HepG2 (cell line): Measurements from ENCODE around the gene RMND5A. TPM values are rescaled to one million over a fixed set of nuclear protein-coding genes. Genes with fewer than 3 reads are reported as not detected.

Experiments
- AKAP8 ChIP-seq: sonication (generic); formaldehyde crosslinking; IDR thresholded peaks from 2 replicates; pipeline ENCODE4 v1.5.1; 2020; ENCODE audit warnings: mild to moderate bottlenecking, missing genetic modification reagents
- ARID5B ChIP-seq: IDR thresholded peaks from 2 replicates; pipeline ENCODE4 v1.4.0; 2020; ENCODE audit warnings: mild to moderate bottlenecking, missing genetic modification reagents
- EZH2 ChIP-seq: conservative IDR thresholded peaks from 2 replicates; pipeline ENCODE4 v1.6.1; 2012; ENCODE audit warnings: mild to moderate bottlenecking, low read depth, low read length, moderate library complexity
- FOXJ3 ChIP-seq: sonication (generic); formaldehyde crosslinking; IDR thresholded peaks from 2 replicates; pipeline ENCODE4 v1.4.0; 2020; ENCODE audit warnings: missing genetic modification reagents, mild to moderate bottlenecking, borderline replicate concordance
- FOXK1 ChIP-seq: sonication (generic); formaldehyde crosslinking; IDR thresholded peaks from 2 replicates; pipeline ENCODE4 v1.4.0; 2020; ENCODE audit warnings: low read depth, missing genetic modification reagents, borderline replicate concordance
- HDAC6 ChIP-seq: fragments of 200-600 bp; sonication (generic); IDR thresholded peaks from 2 replicates; pipeline ENCODE4 v1.7.0; 2017; ENCODE audit warnings: mild to moderate bottlenecking, antibody characterized with exemption, low read length, low read depth
- MTF1 ChIP-seq: sonication (generic); formaldehyde crosslinking; IDR thresholded peaks from 2 replicates; pipeline ENCODE4 v1.5.0; 2020; ENCODE audit warnings: missing genetic modification reagents
- RCOR2 ChIP-seq: IDR thresholded peaks from 2 replicates; pipeline ENCODE4 v1.6.1; 2016; ENCODE audit warnings: missing biosample characterization, missing genetic modification reagents
- RFX5 ChIP-seq: IDR thresholded peaks from 2 replicates; pipeline ENCODE4 v1.6.1; 2011; ENCODE audit warnings: low read depth, low read length, improper control_type of control experiment
- SIN3A ChIP-seq: IDR thresholded peaks from 2 replicates; pipeline ENCODE4 v1.6.1; 2011; ENCODE audit warnings: low read depth, mild to moderate bottlenecking, control low read depth, low read length, borderline replicate concordance
- SNAI1 ChIP-seq: sonication (generic); formaldehyde crosslinking; IDR thresholded peaks from 2 replicates; pipeline ENCODE4 v1.5.0; 2020; ENCODE audit warnings: mild to moderate bottlenecking, missing genetic modification reagents, borderline replicate concordance
- ZBTB14 ChIP-seq: sonication (generic); formaldehyde crosslinking; IDR thresholded peaks from 2 replicates; pipeline ENCODE4 v1.4.0; 2020; ENCODE audit warnings: missing genetic modification reagents
- ZNF124 ChIP-seq: sonication (generic); formaldehyde crosslinking; IDR thresholded peaks from 2 replicates; pipeline ENCODE4 v1.4.0; 2020; ENCODE audit warnings: missing genetic modification reagents
- ZNF24 ChIP-seq: fragments of 450-650 bp; IDR thresholded peaks from 2 replicates; pipeline ENCODE4 v1.6.1; 2017; ENCODE audit warnings: antibody characterized with exemption, mild to moderate bottlenecking
- ZNF496 ChIP-seq: sonication (generic); formaldehyde crosslinking; IDR thresholded peaks from 2 replicates; pipeline ENCODE4 v1.8.1; 2023; ENCODE audit warnings: mild to moderate bottlenecking, moderate library complexity, missing genetic modification reagents; ENCODE audit not compliant: insufficient replicate concordance
- ZNF639 ChIP-seq: conservative IDR thresholded peaks from 2 replicates; pipeline ENCODE4 v1.6.1; 2018; ENCODE audit warnings: missing genetic modification reagents
- ZNF713 ChIP-seq: sonication (generic); formaldehyde crosslinking; IDR thresholded peaks from 2 replicates; pipeline ENCODE4 v1.4.0; 2020; ENCODE audit warnings: mild to moderate bottlenecking, missing genetic modification reagents
- ZNF737 ChIP-seq: sonication (generic); formaldehyde crosslinking; IDR thresholded peaks from 2 replicates; pipeline ENCODE4 v1.5.0; 2020; ENCODE audit warnings: missing genetic modification reagents, mild to moderate bottlenecking, borderline replicate concordance
- ZSCAN5A ChIP-seq: sonication (generic); formaldehyde crosslinking; IDR thresholded peaks from 2 replicates; pipeline ENCODE4 v1.8.0; 2022; ENCODE audit warnings: mild to moderate bottlenecking, missing genetic modification reagents, borderline replicate concordance
- polyA plus RNA-seq, 8 experiments: library from polyadenylated mRNA; depleted of rRNA in 3 of 8; stranded (reverse) in 7 of 8; unstranded in 1 of 8; fragments of >200 nt; fragmentation: Illumina TruSeq in 4 of 8; extraction: Trizol in 4 of 8; gene quantifications; 2 replicates each; pipeline versions ENCODE4 v1.2.1 to v1.2.3, GENCODE V29; 2011 to 2016; ENCODE audit warnings: low read depth in 4 of 8, missing spikeins in 1 of 8, mixed read lengths in 1 of 8; ENCODE audit not compliant: insufficient read depth in 1 of 8
- total RNA-seq, 5 experiments: library from RNA; depleted of rRNA; stranded (reverse); fragments of >200 nt; fragmentation: Illumina TruSeq; extraction: Trizol; gene quantifications; 2 replicates each; pipeline ENCODE4 v1.2.3, GENCODE V29; 2016; ENCODE audit warnings: low read depth in 1 of 5
- TF ChIP-seq, protein P1 (sequence below): sonication (generic); formaldehyde crosslinking; IDR thresholded peaks from 2 replicates; pipeline ENCODE4 v1.5.0; 2020; ENCODE audit warnings: mild to moderate bottlenecking, missing genetic modification reagents, moderate library complexity

Gene RMND5A
- total and polyA plus RNA-seq, 2 of the 13 experiments (the other 11 are each of a cell fraction or from before 2014, with no cell fraction given) = 31.0 to 66.4 TPM

GRCh38 chr2:86808315-86809161 lies 88.4 kb downstream of the RMND5A start (continued):
- no peak for TF ChIP-seq SNAI1
- no peak for TF ChIP-seq ZNF713 (CRISPR knock-in tag)
- no peak for TF ChIP-seq HDAC6
- no peak for TF ChIP-seq ZNF639 (CRISPR knock-in tag)
- TF ChIP-seq MTF1 (CRISPR knock-in tag) = no peak
- no peak for TF ChIP-seq ZNF496 (CRISPR knock-in tag)
- no peak for TF ChIP-seq RCOR2
- TF ChIP-seq, protein P1, sequence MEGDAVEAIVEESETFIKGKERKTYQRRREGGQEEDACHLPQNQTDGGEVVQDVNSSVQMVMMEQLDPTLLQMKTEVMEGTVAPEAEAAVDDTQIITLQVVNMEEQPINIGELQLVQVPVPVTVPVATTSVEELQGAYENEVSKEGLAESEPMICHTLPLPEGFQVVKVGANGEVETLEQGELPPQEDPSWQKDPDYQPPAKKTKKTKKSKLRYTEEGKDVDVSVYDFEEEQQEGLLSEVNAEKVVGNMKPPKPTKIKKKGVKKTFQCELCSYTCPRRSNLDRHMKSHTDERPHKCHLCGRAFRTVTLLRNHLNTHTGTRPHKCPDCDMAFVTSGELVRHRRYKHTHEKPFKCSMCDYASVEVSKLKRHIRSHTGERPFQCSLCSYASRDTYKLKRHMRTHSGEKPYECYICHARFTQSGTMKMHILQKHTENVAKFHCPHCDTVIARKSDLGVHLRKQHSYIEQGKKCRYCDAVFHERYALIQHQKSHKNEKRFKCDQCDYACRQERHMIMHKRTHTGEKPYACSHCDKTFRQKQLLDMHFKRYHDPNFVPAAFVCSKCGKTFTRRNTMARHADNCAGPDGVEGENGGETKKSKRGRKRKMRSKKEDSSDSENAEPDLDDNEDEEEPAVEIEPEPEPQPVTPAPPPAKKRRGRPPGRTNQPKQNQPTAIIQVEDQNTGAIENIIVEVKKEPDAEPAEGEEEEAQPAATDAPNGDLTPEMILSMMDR (CRISPR knock-in tag) = peak; percentile 99
- TF ChIP-seq RFX5 = no peak
- no peak; the same call in 1 of the 2 replicates for TF ChIP-seq FOXK1 (CRISPR knock-in tag)
- no peak for TF ChIP-seq EZH2
- no peak; the same call in 1 of the 2 replicates for TF ChIP-seq ZSCAN5A
- no peak for TF ChIP-seq ZNF737
- TF ChIP-seq AKAP8 (CRISPR knock-in tag) = no peak
- TF ChIP-seq SIN3A = no peak
- TF ChIP-seq ZBTB14 (CRISPR knock-in tag) = no peak
- TF ChIP-seq FOXJ3 = no peak
- peak; percentile 58 for TF ChIP-seq ARID5B
- no peak for TF ChIP-seq ZNF24
- TF ChIP-seq ZNF124 = no peak
